ENCODE measurements around the gene BAZ1A. TPM values are rescaled to one million over a fixed set of nuclear protein-coding genes. Genes with fewer than 3 reads are reported as not detected.

The BAZ1A gene
- total RNA-seq, 1 experiment from 2014 or later = 28.2 TPM

DNA sequence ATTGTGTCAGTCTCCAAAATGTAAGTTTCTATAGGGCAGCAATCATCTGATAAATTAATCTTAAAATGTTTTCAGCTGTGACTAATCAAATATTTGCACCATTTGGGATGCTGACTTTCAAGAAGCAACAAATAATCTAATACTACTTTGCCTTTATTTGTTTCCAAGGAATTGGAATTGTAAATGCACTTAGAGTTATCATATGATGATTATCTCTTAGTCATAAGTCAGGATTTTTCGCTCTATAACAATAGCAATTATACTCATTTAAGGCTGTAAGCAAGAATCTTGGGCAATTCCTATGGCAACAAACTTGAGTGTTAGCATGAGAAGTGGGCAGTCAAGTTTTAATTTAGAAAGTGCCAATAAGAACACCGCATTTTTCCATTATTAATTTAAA, 13.0 kb upstream of the BAZ1A start:
- ChIA-PET CTCF (interaction anchor here (0.6 kb wide), 1 partner anchor 15 kb away, joined by 5 read pairs; no protein-coding TSS in a partner anchor), POLR2A (no interaction called here)
- Mint-ChIP-seq H3K27ac (no peak overlapping the region), H3K36me3 (no peaks in the 10 kb centered on the region), H3K9me3 (no peaks in the 10 kb centered on the region), H3K4me1 (no peaks in the 10 kb centered on the region), H3K27me3 (ENCODE audit: low read depth) (no peaks in the 10 kb centered on the region), H3K4me3 (no peak overlapping the region)
- ATAC-seq = no peak
- TF ChIP-seq KAT7 (CRISPR knock-in tag; IDR thresholded peaks at IDR 0.05; ENCODE audit: borderline replicate concordance) (no peak), JAZF1 (CRISPR knock-in tag; IDR thresholded peaks at IDR 0.05) (no peak), NR1H2 (CRISPR knock-in tag; IDR thresholded peaks at IDR 0.05) (no peak), CBFB (CRISPR knock-in tag; IDR thresholded peaks at IDR 0.05; ENCODE audit: low read depth) (no peak), TEAD1 (CRISPR knock-in tag; IDR thresholded peaks at IDR 0.05) (no peak), SP1 (CRISPR knock-in tag; conservative IDR thresholded peaks at IDR 0.05) (no peak), SMAD3 (CRISPR knock-in tag; IDR thresholded peaks at IDR 0.05; ENCODE audit: borderline replicate concordance) (no peak), FOXJ3 (CRISPR knock-in tag; IDR thresholded peaks at IDR 0.05; ENCODE audit: borderline replicate concordance) (no peak), SOX15 (CRISPR knock-in tag; IDR thresholded peaks at IDR 0.05) (no peak), ZNF138 (CRISPR knock-in tag; conservative IDR thresholded peaks at IDR 0.05) (no peak), ZBTB21 (CRISPR knock-in tag; IDR thresholded peaks at IDR 0.05; ENCODE audit: borderline replicate concordance) (no peak), NFATC4 (CRISPR knock-in tag; IDR thresholded peaks at IDR 0.05) (no peak)
- TF ChIP-seq, protein P1, sequence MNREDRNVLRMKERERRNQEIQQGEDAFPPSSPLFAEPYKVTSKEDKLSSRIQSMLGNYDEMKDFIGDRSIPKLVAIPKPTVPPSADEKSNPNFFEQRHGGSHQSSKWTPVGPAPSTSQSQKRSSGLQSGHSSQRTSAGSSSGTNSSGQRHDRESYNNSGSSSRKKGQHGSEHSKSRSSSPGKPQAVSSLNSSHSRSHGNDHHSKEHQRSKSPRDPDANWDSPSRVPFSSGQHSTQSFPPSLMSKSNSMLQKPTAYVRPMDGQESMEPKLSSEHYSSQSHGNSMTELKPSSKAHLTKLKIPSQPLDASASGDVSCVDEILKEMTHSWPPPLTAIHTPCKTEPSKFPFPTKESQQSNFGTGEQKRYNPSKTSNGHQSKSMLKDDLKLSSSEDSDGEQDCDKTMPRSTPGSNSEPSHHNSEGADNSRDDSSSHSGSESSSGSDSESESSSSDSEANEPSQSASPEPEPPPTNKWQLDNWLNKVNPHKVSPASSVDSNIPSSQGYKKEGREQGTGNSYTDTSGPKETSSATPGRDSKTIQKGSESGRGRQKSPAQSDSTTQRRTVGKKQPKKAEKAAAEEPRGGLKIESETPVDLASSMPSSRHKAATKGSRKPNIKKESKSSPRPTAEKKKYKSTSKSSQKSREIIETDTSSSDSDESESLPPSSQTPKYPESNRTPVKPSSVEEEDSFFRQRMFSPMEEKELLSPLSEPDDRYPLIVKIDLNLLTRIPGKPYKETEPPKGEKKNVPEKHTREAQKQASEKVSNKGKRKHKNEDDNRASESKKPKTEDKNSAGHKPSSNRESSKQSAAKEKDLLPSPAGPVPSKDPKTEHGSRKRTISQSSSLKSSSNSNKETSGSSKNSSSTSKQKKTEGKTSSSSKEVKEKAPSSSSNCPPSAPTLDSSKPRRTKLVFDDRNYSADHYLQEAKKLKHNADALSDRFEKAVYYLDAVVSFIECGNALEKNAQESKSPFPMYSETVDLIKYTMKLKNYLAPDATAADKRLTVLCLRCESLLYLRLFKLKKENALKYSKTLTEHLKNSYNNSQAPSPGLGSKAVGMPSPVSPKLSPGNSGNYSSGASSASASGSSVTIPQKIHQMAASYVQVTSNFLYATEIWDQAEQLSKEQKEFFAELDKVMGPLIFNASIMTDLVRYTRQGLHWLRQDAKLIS (CRISPR knock-in tag; IDR thresholded peaks at IDR 0.05; ENCODE audit: borderline replicate concordance) = no peak
- TF ChIP-seq, protein P2, sequence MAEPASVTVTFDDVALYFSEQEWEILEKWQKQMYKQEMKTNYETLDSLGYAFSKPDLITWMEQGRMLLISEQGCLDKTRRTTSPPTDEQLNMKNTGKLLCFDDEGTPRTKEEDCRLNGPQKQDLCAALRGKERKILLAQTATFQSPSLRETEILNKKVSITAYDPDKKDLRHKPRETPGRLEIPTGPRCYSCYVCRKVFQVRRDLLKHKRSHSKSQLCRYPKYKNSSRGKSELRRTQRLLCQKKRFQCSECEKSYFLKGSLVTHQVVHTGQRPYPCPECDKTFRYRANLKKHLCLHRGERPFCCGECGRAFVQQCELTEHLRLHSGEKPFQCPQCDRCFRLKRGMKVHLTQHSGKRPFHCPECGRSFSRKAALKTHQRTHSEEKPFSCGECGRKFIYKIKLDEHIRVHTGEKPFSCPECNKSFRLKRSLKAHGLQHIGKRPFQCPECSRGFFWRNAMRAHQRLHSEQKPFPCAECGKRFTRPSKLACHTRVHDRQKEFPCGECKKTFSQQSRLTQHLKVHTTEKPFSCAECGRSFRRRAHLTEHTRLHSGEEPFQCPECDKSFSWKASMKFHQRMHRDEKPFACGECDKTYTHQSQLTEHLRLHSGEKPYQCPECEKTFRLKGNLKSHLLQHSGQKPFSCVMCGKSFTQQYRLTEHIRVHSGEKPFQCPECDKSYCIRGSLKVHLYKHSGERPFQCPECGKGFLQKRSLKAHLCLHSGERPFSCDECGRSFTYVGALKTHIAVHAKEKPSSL (CRISPR knock-in tag; conservative IDR thresholded peaks at IDR 0.05) = no peak
- TF ChIP-seq, protein P3, sequence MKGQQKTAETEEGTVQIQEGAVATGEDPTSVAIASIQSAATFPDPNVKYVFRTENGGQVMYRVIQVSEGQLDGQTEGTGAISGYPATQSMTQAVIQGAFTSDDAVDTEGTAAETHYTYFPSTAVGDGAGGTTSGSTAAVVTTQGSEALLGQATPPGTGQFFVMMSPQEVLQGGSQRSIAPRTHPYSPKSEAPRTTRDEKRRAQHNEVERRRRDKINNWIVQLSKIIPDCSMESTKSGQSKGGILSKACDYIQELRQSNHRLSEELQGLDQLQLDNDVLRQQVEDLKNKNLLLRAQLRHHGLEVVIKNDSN (CRISPR knock-in tag; IDR thresholded peaks at IDR 0.05) = no peak
- no peak for DNase-seq (ENCODE audit: low spot score)

DNA sequence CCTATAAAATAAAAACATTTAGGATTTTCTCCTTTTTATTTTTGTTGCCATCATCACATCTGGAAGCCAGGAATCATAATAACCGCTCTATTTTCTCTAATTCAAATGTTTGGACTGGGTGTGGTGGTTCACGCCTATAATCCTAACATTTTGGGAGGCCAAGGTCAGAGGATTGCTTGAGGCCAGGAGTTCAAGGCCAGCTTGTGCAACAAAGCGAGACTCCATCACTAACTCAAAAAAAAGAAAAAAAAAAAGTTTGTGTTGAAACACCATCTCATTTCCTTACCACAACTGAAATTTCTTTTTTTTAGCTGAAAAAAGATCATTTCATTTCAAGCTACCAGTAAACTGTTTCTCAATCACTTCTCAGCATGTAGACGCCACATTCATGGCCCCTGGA, 8.8 kb upstream of the BAZ1A start:
- no peaks in the 10 kb centered on the region for H3K4me1 Mint-ChIP-seq
- no peak overlapping the region for H3K4me3 Mint-ChIP-seq
- H3K36me3 Mint-ChIP-seq = no peaks in the 10 kb centered on the region
- ChIA-PET CTCF (no interaction called here), POLR2A (interaction anchor here (1.1 kb wide), 1 partner anchor 9 kb away, joined by 3 read pairs; the partner anchor contains the start of gene BAZ1A)
- H3K27ac Mint-ChIP-seq = no peak overlapping the region
- DNase-seq (ENCODE audit: low spot score) = no peak
- H3K9me3 Mint-ChIP-seq = no peaks in the 10 kb centered on the region
- ATAC-seq = no peak
- H3K27me3 Mint-ChIP-seq (ENCODE audit: low read depth) = no peaks in the 10 kb centered on the region
- TF ChIP-seq NR1H2 (CRISPR knock-in tag; IDR thresholded peaks at IDR 0.05) (no peak), CREB1 (CRISPR knock-in tag; IDR thresholded peaks at IDR 0.05) (no peak), JUN (CRISPR knock-in tag; IDR thresholded peaks at IDR 0.05) (no peak), FOXJ3 (CRISPR knock-in tag; IDR thresholded peaks at IDR 0.05; ENCODE audit: borderline replicate concordance) (no peak), SMAD3 (CRISPR knock-in tag; IDR thresholded peaks at IDR 0.05; ENCODE audit: borderline replicate concordance) (no peak), OVOL2 (CRISPR knock-in tag; IDR thresholded peaks at IDR 0.05; ENCODE audit: borderline replicate concordance) (no peak)
- TF ChIP-seq, protein P4, sequence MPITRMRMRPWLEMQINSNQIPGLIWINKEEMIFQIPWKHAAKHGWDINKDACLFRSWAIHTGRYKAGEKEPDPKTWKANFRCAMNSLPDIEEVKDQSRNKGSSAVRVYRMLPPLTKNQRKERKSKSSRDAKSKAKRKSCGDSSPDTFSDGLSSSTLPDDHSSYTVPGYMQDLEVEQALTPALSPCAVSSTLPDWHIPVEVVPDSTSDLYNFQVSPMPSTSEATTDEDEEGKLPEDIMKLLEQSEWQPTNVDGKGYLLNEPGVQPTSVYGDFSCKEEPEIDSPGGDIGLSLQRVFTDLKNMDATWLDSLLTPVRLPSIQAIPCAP (CRISPR knock-in tag; IDR thresholded peaks at IDR 0.05) = no peak
- TF ChIP-seq, protein P5, sequence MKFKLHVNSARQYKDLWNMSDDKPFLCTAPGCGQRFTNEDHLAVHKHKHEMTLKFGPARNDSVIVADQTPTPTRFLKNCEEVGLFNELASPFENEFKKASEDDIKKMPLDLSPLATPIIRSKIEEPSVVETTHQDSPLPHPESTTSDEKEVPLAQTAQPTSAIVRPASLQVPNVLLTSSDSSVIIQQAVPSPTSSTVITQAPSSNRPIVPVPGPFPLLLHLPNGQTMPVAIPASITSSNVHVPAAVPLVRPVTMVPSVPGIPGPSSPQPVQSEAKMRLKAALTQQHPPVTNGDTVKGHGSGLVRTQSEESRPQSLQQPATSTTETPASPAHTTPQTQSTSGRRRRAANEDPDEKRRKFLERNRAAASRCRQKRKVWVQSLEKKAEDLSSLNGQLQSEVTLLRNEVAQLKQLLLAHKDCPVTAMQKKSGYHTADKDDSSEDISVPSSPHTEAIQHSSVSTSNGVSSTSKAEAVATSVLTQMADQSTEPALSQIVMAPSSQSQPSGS (CRISPR knock-in tag; IDR thresholded peaks at IDR 0.05; ENCODE audit: borderline replicate concordance, low read depth) = no peak
- TF ChIP-seq, protein P6, sequence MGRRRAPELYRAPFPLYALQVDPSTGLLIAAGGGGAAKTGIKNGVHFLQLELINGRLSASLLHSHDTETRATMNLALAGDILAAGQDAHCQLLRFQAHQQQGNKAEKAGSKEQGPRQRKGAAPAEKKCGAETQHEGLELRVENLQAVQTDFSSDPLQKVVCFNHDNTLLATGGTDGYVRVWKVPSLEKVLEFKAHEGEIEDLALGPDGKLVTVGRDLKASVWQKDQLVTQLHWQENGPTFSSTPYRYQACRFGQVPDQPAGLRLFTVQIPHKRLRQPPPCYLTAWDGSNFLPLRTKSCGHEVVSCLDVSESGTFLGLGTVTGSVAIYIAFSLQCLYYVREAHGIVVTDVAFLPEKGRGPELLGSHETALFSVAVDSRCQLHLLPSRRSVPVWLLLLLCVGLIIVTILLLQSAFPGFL (CRISPR knock-in tag; IDR thresholded peaks at IDR 0.05; ENCODE audit: borderline replicate concordance) = no peak
- TF ChIP-seq, protein P7, sequence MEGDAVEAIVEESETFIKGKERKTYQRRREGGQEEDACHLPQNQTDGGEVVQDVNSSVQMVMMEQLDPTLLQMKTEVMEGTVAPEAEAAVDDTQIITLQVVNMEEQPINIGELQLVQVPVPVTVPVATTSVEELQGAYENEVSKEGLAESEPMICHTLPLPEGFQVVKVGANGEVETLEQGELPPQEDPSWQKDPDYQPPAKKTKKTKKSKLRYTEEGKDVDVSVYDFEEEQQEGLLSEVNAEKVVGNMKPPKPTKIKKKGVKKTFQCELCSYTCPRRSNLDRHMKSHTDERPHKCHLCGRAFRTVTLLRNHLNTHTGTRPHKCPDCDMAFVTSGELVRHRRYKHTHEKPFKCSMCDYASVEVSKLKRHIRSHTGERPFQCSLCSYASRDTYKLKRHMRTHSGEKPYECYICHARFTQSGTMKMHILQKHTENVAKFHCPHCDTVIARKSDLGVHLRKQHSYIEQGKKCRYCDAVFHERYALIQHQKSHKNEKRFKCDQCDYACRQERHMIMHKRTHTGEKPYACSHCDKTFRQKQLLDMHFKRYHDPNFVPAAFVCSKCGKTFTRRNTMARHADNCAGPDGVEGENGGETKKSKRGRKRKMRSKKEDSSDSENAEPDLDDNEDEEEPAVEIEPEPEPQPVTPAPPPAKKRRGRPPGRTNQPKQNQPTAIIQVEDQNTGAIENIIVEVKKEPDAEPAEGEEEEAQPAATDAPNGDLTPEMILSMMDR (IDR thresholded peaks at IDR 0.05) = no peak
- TF ChIP-seq, protein P8, sequence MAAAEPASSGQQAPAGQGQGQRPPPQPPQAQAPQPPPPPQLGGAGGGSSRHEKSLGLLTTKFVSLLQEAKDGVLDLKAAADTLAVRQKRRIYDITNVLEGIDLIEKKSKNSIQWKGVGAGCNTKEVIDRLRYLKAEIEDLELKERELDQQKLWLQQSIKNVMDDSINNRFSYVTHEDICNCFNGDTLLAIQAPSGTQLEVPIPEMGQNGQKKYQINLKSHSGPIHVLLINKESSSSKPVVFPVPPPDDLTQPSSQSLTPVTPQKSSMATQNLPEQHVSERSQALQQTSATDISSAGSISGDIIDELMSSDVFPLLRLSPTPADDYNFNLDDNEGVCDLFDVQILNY (CRISPR knock-in tag; IDR thresholded peaks at IDR 0.05) = no peak

Measured in WTC11 (cell line).